HEK293 (cell line): ENCODE results near the gene OCA2.
A peak's percentile ranks its signal among the peaks of the same experiment; 100 is the strongest.

Experiments
- CTCF ChIA-PET: fragments of 350-600 bp; formaldehyde crosslinking; extraction: SDS; loops from one replicate; lab custom pipeline; 2021; ENCODE audit warnings: antibody characterized with exemption; lab: Yijun Ruan, JAX
- POLR2A ChIA-PET: fragments of 300-600 bp; formaldehyde crosslinking; extraction: SDS; loops from one replicate; lab custom pipeline; 2020; ENCODE audit warnings: antibody characterized with exemption, inconsistent platforms; lab: Yijun Ruan, JAX
- H3K27ac ChIP-seq: fragments of 200-500 bp; sonication (Bioruptor generic); 2 replicates; pipeline ENCODE4 v1.5.1; 2014; ENCODE audit warnings: low read depth, low read length, control low read depth, inconsistent platforms; ENCODE audit errors: extremely low read depth
- H3K36me3 ChIP-seq, 2 experiments: fragments of 200-500 bp in 1 of 2; sonication (Bioruptor generic) in 1 of 2; 1 replicate in 1 of 2; 2 replicates in 1 of 2; pipeline ENCODE4 v1.5.1; 2014 to 2017; ENCODE audit warnings: inconsistent platforms in 2 of 2, low read length in 2 of 2; ENCODE audit not compliant: control insufficient read depth in 2 of 2, insufficient read depth in 1 of 2
- H3K4me1 ChIP-seq: fragments of 200-500 bp; sonication (Bioruptor generic); 2 replicates; pipeline ENCODE4 v1.5.1; 2014; ENCODE audit warnings: mild to moderate bottlenecking, low read length, inconsistent platforms; ENCODE audit not compliant: control insufficient read depth, insufficient read depth
- H3K4me3 ChIP-seq: 2 replicates; pipeline ENCODE4 v1.5.1; 2011; ENCODE audit warnings: low read depth, mild to moderate bottlenecking, control low read depth, low read length, moderate library complexity
- H3K9me3 ChIP-seq: fragments of 200-500 bp; sonication (Bioruptor generic); 2 replicates; pipeline ENCODE4 v1.5.1; 2014; ENCODE audit warnings: low read depth, low read length, inconsistent platforms; ENCODE audit not compliant: control insufficient read depth, insufficient read depth
- PRDM6 ChIP-seq: fragments of 450-650 bp; formaldehyde crosslinking; IDR thresholded peaks from 2 replicates; pipeline ENCODE4 v1.5.1; 2017; ENCODE audit warnings: missing biosample characterization, missing genetic modification characterization
- ZBTB10 ChIP-seq: fragments of 450-650 bp; formaldehyde crosslinking; IDR thresholded peaks from 2 replicates; pipeline ENCODE4 v1.5.1; 2016; ENCODE audit warnings: missing biosample characterization, missing genetic modification characterization
- ZIC2 ChIP-seq: fragments of 450-650 bp; formaldehyde crosslinking; IDR thresholded peaks from 2 replicates; pipeline ENCODE4 v1.5.1; 2016; ENCODE audit warnings: missing biosample characterization, missing genetic modification characterization
- ZNF114 ChIP-seq: fragments of 450-650 bp; formaldehyde crosslinking; IDR thresholded peaks from 2 replicates; pipeline ENCODE4 v1.5.0; 2017; ENCODE audit warnings: missing biosample characterization, missing genetic modification characterization
- ZNF366 ChIP-seq: fragments of 450-650 bp; formaldehyde crosslinking; conservative IDR thresholded peaks from 2 replicates; pipeline ENCODE4 v1.5.1; 2016; ENCODE audit warnings: missing biosample characterization, missing genetic modification characterization
- ZNF518A ChIP-seq: fragments of 450-650 bp; formaldehyde crosslinking; conservative IDR thresholded peaks from 2 replicates; pipeline ENCODE4 v1.5.1; 2016; ENCODE audit warnings: low read depth, missing biosample characterization, missing genetic modification characterization
- ZNF692 ChIP-seq: fragments of 450-650 bp; formaldehyde crosslinking; IDR thresholded peaks from 2 replicates; pipeline ENCODE4 v1.5.1; 2016; ENCODE audit warnings: missing biosample characterization, missing genetic modification characterization
- ZSCAN5A ChIP-seq: fragments of 450-650 bp; formaldehyde crosslinking; IDR thresholded peaks from 2 replicates; pipeline ENCODE4 v1.5.1; 2016; ENCODE audit warnings: missing biosample characterization, missing genetic modification characterization

The OCA2 gene

GRCh38 chr15:28079313-28079969 is 19.7 kb downstream of the OCA2 start:
- CTCF ChIA-PET: interaction anchor here (0.6 kb wide), 3 partner anchors 16 to 815 kb away, joined by 3 to 5 read pairs (median 4); no protein-coding TSS in a partner anchor
- H3K36me3 ChIP-seq: no peaks in the 10 kb centered on the region
- POLR2A ChIA-PET: no interaction called here

GRCh38 chr15:28078191-28078719 is 20.9 kb downstream of the OCA2 start:
- POLR2A ChIA-PET: no interaction called here
- Histone ChIP-seq H3K4me1 (no peaks in the 10 kb centered on the region), H3K4me3 (no peak overlapping the region), H3K27ac (no peak overlapping the region), H3K36me3 (no peaks in the 10 kb centered on the region), H3K9me3 (no peaks in the 10 kb centered on the region)
- CTCF ChIA-PET: interaction anchor here (0.7 to 0.8 kb wide), 2 partner anchors 54 to 551 kb away, joined by 3 to 5 read pairs; no protein-coding TSS in a partner anchor
- no peak for TF ChIP-seq ZNF366 (tag by site-specific recombination)
- no peak for TF ChIP-seq ZBTB10
- 0 out of 2 replicates have a peak, but pooled peaks have one; percentile 26 for TF ChIP-seq ZNF692
- no peak for TF ChIP-seq ZNF114 (tag by site-specific recombination)
- TF ChIP-seq ZSCAN5A: no peak

More at GRCh38 chr15:28079313-28079969, 19.7 kb downstream of the OCA2 start:
- H3K27ac ChIP-seq: no peak overlapping the region
- H3K9me3 ChIP-seq: no peaks in the 10 kb centered on the region
- peak; percentile 28; the same call in 1 of the 2 replicates for TF ChIP-seq ZIC2 (tag by site-specific recombination)
- TF ChIP-seq ZNF366 (tag by site-specific recombination): no peak
- H3K4me3 ChIP-seq: no peak overlapping the region
- no peaks in the 10 kb centered on the region for H3K4me1 ChIP-seq

GRCh38 chr15:28075573-28075972 is 23.5 kb downstream of the OCA2 start:
- no peaks in the 10 kb centered on the region for H3K9me3 ChIP-seq
- POLR2A ChIA-PET: no interaction called here
- TF ChIP-seq PRDM6 (tag by site-specific recombination) (peak; percentile 31), ZNF518A (tag by site-specific recombination) (no peak)
- CTCF ChIA-PET: no interaction called here
- no peaks in the 10 kb centered on the region for H3K4me1 ChIP-seq
- H3K4me3 ChIP-seq: no peak overlapping the region
- no peak overlapping the region for H3K27ac ChIP-seq
- H3K36me3 ChIP-seq: no peaks in the 10 kb centered on the region
